ENCODE results near the gene ZIC4.

- TF ChIP-seq ZNF70 (CRISPR knock-in tag; IDR thresholded peaks at IDR 0.05) (no peak), RARB (CRISPR knock-in tag; IDR thresholded peaks at IDR 0.05) (no peak), ZFP30 (CRISPR knock-in tag; IDR thresholded peaks at IDR 0.05) (no peak), ZNF8 (CRISPR knock-in tag; IDR thresholded peaks at IDR 0.05) (no peak), TOX (CRISPR knock-in tag; IDR thresholded peaks at IDR 0.05; ENCODE audit: borderline replicate concordance) (no peak), ZFP3 (CRISPR knock-in tag; IDR thresholded peaks at IDR 0.05) (no peak), ZNF565 (CRISPR knock-in tag; conservative IDR thresholded peaks at IDR 0.05; ENCODE audit: low read depth) (no peak), CSDC2 (CRISPR knock-in tag; IDR thresholded peaks at IDR 0.05) (no peak), PPARA (CRISPR knock-in tag; IDR thresholded peaks at IDR 0.05; ENCODE audit: borderline replicate concordance) (no peak), CREB5 (CRISPR knock-in tag; IDR thresholded peaks at IDR 0.05; ENCODE audit: low read depth) (no peak), TCF4 (CRISPR knock-in tag; IDR thresholded peaks at IDR 0.05; ENCODE audit: borderline replicate concordance) (no peak), BACH2 (CRISPR knock-in tag; IDR thresholded peaks at IDR 0.05; ENCODE audit: borderline replicate concordance) (no peak), ARNTL (CRISPR knock-in tag; IDR thresholded peaks at IDR 0.05; ENCODE audit: borderline replicate concordance, low read depth) (no peak)
These were observed at the start of gene ZIC4 for GRCh38 chr3:147406028-147406931.
